Measurements from ENCODE around the gene CGNL1.

DNA sequence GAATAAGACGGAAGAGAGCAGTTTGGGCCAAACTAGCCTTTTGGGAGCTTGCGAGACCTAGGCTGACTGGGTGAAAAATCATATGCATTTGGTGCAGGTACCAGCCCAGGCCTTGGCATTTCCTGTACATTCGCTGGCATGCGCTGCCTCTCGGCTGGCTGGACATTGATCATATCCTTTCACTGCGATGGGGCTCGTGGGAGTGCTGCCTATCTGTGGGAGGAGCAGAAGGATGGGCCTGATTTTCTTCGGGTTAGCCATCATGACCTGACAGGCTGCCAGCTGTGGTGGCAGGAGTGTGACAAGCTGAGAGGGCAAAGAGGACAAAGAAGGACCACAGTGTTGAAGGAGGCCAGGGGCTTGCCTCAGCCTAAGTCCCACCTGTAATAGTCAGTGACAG, 14.3 kb downstream of the CGNL1 start:
- TF ChIP-seq, protein P1, sequence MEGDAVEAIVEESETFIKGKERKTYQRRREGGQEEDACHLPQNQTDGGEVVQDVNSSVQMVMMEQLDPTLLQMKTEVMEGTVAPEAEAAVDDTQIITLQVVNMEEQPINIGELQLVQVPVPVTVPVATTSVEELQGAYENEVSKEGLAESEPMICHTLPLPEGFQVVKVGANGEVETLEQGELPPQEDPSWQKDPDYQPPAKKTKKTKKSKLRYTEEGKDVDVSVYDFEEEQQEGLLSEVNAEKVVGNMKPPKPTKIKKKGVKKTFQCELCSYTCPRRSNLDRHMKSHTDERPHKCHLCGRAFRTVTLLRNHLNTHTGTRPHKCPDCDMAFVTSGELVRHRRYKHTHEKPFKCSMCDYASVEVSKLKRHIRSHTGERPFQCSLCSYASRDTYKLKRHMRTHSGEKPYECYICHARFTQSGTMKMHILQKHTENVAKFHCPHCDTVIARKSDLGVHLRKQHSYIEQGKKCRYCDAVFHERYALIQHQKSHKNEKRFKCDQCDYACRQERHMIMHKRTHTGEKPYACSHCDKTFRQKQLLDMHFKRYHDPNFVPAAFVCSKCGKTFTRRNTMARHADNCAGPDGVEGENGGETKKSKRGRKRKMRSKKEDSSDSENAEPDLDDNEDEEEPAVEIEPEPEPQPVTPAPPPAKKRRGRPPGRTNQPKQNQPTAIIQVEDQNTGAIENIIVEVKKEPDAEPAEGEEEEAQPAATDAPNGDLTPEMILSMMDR (IDR thresholded peaks at IDR 0.05), result no peak
- no peak for TF ChIP-seq POLR2A (IDR thresholded peaks at IDR 0.05)
